Hepatocyte (in vitro differentiated cells): ENCODE results near the gene PTTG1IP. TPM values are rescaled to one million over a fixed set of nuclear protein-coding genes. Genes with fewer than 3 reads are reported as not detected.

Experiments used
- DNase-seq: peaks from one replicate; pipeline ENCODE4 v3.0.0-alpha.2; 2016; ENCODE audit warnings: low spot score
- H2AFZ ChIP-seq: fragments of 200-600 bp; sonication (generic); 2 replicates; pipeline ENCODE4 v1.6.0; 2016; ENCODE audit warnings: antibody characterized with exemption, mild to moderate bottlenecking
- H3K27ac ChIP-seq: fragments of 200-600 bp; sonication (generic); 2 replicates; pipeline ENCODE4 v1.5.1; 2016; ENCODE audit warnings: mild to moderate bottlenecking
- H3K27me3 ChIP-seq: fragments of 200-600 bp; sonication (generic); 2 replicates; pipeline ENCODE4 v1.6.1; 2016
- H3K36me3 ChIP-seq: fragments of 200-600 bp; sonication (generic); replicated peaks from 2 replicates; pipeline ENCODE4 v1.5.1; 2016; ENCODE audit warnings: low read depth; ENCODE audit not compliant: insufficient read depth
- H3K4me1 ChIP-seq: fragments of 200-600 bp; sonication (generic); 2 replicates; pipeline ENCODE4 v1.5.1; 2016; ENCODE audit warnings: mild to moderate bottlenecking, moderate library complexity; ENCODE audit not compliant: insufficient read depth
- H3K4me2 ChIP-seq: fragments of 200-600 bp; sonication (generic); 2 replicates; pipeline ENCODE4 v1.6.0; 2016
- H3K4me3 ChIP-seq: fragments of 200-600 bp; sonication (generic); 2 replicates; pipeline ENCODE4 v1.5.1; 2016; ENCODE audit warnings: mild to moderate bottlenecking
- H3K79me2 ChIP-seq: fragments of 200-600 bp; sonication (generic); 2 replicates; pipeline ENCODE4 v1.6.0; 2017; ENCODE audit warnings: mild to moderate bottlenecking
- H3K9me2 ChIP-seq: fragments of 200-600 bp; sonication (generic); replicated peaks from 2 replicates; pipeline ENCODE4 v1.6.0; 2017; ENCODE audit warnings: mild to moderate bottlenecking; ENCODE audit not compliant: insufficient read depth
- H3K9me3 ChIP-seq: fragments of 200-600 bp; sonication (generic); 2 replicates; pipeline ENCODE4 v1.5.1; 2016; ENCODE audit warnings: low read depth, mild to moderate bottlenecking
- H4K20me1 ChIP-seq: fragments of 200-600 bp; sonication (generic); 2 replicates; pipeline ENCODE4 v1.6.0; 2016; ENCODE audit warnings: mild to moderate bottlenecking; ENCODE audit not compliant: insufficient read depth, poor library complexity, severe bottlenecking
- EZH2 ChIP-seq: fragments of 200-600 bp; sonication (generic); IDR thresholded peaks from 2 replicates; pipeline ENCODE4 v1.6.1; 2016; ENCODE audit warnings: antibody characterized with exemption, mild to moderate bottlenecking, borderline replicate concordance
- EZH2phosphoT487 ChIP-seq: fragments of 200-600 bp; sonication (generic); IDR thresholded peaks from one replicate; pipeline ENCODE4 v1.6.1; 2018; ENCODE audit warnings: antibody characterized with exemption, mild to moderate bottlenecking, low read depth, moderate library complexity; ENCODE audit not compliant: unreplicated experiment, severe bottlenecking
- WGBS: methylation state at CpG from one replicate; pipeline ENCODE4 v1.1.6; 2016; ENCODE audit warnings: low lambda C conversion rate; ENCODE audit errors: missing lambda C conversion rate; 5-methylcytosine and 5-hydroxymethylcytosine counted together
- polyA plus RNA-seq: library from polyadenylated mRNA; unstranded; fragments of >200 nt; fragmentation: Nextera tagmentation; extraction: Ambion mirVana; gene quantifications from 2 replicates; pipeline ENCODE4 v1.2.1, GENCODE V29; 2016
- total RNA-seq: library from RNA; depleted of rRNA; stranded (reverse); fragments of >200 nt; gene quantifications from 2 replicates; pipeline ENCODE4 v1.2.3, GENCODE V29; 2014
- TF ChIP-seq, protein P1 (sequence below): fragments of 200-600 bp; sonication (generic); IDR thresholded peaks from 2 replicates; pipeline ENCODE4 v1.5.1; 2016; ENCODE audit warnings: antibody characterized with exemption, mild to moderate bottlenecking; ENCODE audit not compliant: poor library complexity

The PTTG1IP gene
- total and polyA plus RNA-seq, 2 experiments from 2014 or later: 344 to 362 TPM

DNA sequence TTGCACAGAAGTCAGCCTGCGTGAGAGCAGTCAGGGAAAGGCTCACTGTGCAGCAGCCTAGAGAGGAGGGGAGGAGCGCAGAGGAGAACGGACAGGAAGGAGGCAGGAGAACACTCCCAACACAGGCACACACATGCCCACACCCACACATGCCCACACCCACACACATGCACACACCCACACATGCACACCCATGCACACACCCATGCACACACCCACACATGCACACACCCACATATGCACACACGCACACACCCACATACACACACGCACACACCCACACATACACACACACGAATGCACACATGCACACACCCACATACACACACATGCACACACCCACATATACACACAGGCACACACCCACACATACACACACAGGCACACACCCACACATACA is 62.7 kb downstream of the PTTG1IP start:
- H3K36me3 ChIP-seq: no peaks in the 10 kb centered on the region
- TF ChIP-seq EZH2: no peak
- TF ChIP-seq, protein P1, sequence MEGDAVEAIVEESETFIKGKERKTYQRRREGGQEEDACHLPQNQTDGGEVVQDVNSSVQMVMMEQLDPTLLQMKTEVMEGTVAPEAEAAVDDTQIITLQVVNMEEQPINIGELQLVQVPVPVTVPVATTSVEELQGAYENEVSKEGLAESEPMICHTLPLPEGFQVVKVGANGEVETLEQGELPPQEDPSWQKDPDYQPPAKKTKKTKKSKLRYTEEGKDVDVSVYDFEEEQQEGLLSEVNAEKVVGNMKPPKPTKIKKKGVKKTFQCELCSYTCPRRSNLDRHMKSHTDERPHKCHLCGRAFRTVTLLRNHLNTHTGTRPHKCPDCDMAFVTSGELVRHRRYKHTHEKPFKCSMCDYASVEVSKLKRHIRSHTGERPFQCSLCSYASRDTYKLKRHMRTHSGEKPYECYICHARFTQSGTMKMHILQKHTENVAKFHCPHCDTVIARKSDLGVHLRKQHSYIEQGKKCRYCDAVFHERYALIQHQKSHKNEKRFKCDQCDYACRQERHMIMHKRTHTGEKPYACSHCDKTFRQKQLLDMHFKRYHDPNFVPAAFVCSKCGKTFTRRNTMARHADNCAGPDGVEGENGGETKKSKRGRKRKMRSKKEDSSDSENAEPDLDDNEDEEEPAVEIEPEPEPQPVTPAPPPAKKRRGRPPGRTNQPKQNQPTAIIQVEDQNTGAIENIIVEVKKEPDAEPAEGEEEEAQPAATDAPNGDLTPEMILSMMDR: no peak
- WGBS: 94% methylated on average over 5 of the region's 6 CpGs
- no peaks in the 10 kb centered on the region for H3K4me1 ChIP-seq
- no peak overlapping the region for H3K27ac ChIP-seq
- no peaks in the 10 kb centered on the region for H3K27me3 ChIP-seq
- H3K4me2 ChIP-seq: no peak overlapping the region
- no peak overlapping the region for H2AFZ ChIP-seq
- peaks cover 20% of the 10 kb centered on the region for H4K20me1 ChIP-seq
- peaks cover 49% of the 10 kb centered on the region for H3K79me2 ChIP-seq
- H3K9me3 ChIP-seq: no peaks in the 10 kb centered on the region
- no peak for DNase-seq
- no peak overlapping the region for H3K4me3 ChIP-seq
- H3K9me2 ChIP-seq: no peaks in the 10 kb centered on the region

DNA sequence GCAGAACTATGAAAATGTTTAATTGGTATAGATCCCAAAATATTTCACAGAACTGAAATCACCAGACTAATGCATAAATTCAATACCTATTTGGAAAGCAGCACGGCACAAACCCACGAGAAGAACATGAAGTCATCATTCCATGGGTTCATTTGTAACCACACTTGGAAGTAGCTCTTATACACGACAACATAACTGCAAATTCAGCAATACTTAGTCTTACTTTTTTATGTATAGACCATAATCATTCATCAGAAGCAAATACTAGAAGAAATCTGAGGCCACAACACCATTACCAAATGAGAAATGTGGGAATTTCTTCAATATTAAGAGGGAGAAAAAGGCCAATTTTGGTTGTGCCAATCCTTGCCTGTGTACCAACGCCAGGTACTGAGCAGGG is 67.6 kb downstream of the PTTG1IP start:
- H3K36me3 ChIP-seq: no peaks in the 10 kb centered on the region
- H3K79me2 ChIP-seq: peaks cover 13% of the 10 kb centered on the region
- H3K4me3 ChIP-seq: no peak overlapping the region
- H3K4me2 ChIP-seq: no peak overlapping the region
- H3K9me3 ChIP-seq: no peaks in the 10 kb centered on the region
- no peak overlapping the region for H3K27ac ChIP-seq
- no peaks in the 10 kb centered on the region for H3K9me2 ChIP-seq
- H3K27me3 ChIP-seq: no peaks in the 10 kb centered on the region
- DNase-seq: no peak
- H3K4me1 ChIP-seq: peaks cover 10% of the 10 kb centered on the region
- no peaks in the 10 kb centered on the region for H4K20me1 ChIP-seq
- WGBS: 96% methylated on average over 4 of the region's 4 CpGs
- H2AFZ ChIP-seq: no peak overlapping the region
- TF ChIP-seq, protein P1: no peak
- TF ChIP-seq EZH2: no peak
- no peak for TF ChIP-seq EZH2phosphoT487

DNA sequence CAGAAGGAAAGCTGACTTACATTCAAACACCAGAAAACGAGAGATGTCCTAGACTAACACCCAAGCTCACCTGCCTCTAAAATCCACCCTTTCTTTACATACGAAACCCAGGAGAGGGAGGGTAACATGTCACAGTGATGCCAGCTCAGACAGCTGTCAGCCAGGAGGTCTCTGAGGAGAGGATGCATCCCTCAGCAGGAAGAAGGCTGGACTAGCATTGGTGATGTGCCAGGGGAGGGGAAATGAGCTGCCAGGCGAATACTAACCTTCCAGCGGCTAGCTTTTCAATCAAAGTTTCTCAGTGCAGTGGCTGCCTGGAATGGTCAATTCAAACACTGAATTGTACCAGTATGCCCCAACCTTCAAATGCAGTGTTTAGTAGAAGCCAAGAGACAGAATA is 68.3 kb downstream of the PTTG1IP start:
- Histone ChIP-seq H3K79me2 (peaks cover 20% of the 10 kb centered on the region), H3K4me1 (peaks cover 15% of the 10 kb centered on the region), H3K4me3 (no peak overlapping the region), H3K27me3 (no peaks in the 10 kb centered on the region), H3K9me3 (no peaks in the 10 kb centered on the region), H3K36me3 (no peaks in the 10 kb centered on the region), H3K9me2 (no peaks in the 10 kb centered on the region), H4K20me1 (no peaks in the 10 kb centered on the region), H3K4me2 (no peak overlapping the region), H2AFZ (no peak overlapping the region), H3K27ac (no peak overlapping the region)
- TF ChIP-seq EZH2 (no peak), EZH2phosphoT487 (no peak)
- TF ChIP-seq, protein P1: no peak
- 90% methylated on average over 4 of the region's 4 CpGs for WGBS
- no peak for DNase-seq

DNA sequence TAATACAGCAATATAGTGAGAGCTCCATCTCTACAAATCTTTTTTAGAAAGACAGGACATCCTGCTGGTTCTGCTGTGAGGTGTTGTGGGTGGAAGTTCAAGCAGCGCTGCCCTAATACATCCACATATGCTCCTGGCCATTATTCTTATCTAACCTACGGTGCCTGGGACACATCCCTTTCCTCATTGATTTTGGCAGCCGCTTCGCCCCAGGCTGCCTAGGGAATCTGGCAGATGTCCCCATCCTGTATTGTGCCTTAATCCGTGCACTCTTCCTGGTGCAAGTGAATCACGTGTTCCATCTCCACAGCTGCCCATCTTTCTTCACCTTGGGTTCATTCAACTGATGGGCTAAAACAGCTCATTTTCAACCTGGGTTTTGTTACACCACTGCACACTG is 68.7 kb downstream of the PTTG1IP start:
- H3K27me3 ChIP-seq: no peaks in the 10 kb centered on the region
- H3K4me1 ChIP-seq: peaks cover 19% of the 10 kb centered on the region
- no peaks in the 10 kb centered on the region for H3K9me2 ChIP-seq
- peaks cover 3% of the 10 kb centered on the region for H4K20me1 ChIP-seq
- DNase-seq: no peak
- 87% methylated on average over 6 of the region's 6 CpGs for WGBS
- H3K4me2 ChIP-seq: no peak overlapping the region
- H2AFZ ChIP-seq: no peak overlapping the region
- peaks cover 24% of the 10 kb centered on the region for H3K79me2 ChIP-seq
- H3K4me3 ChIP-seq: no peak overlapping the region
- TF ChIP-seq EZH2phosphoT487 (no peak), EZH2 (no peak)
- TF ChIP-seq, protein P1: no peak
- H3K27ac ChIP-seq: no peak overlapping the region
- no peaks in the 10 kb centered on the region for H3K9me3 ChIP-seq
- H3K36me3 ChIP-seq: no peaks in the 10 kb centered on the region
